ENCODE data around the gene FHOD1. TPM values are rescaled to one million over a fixed set of nuclear protein-coding genes. Genes with fewer than 3 reads are reported as not detected.

The FHOD1 gene
- total and polyA plus RNA-seq, 2 of the 13 experiments (the other 11 are each of a cell fraction or from before 2014, with no cell fraction given) = 20.0 to 20.8 TPM

DNA sequence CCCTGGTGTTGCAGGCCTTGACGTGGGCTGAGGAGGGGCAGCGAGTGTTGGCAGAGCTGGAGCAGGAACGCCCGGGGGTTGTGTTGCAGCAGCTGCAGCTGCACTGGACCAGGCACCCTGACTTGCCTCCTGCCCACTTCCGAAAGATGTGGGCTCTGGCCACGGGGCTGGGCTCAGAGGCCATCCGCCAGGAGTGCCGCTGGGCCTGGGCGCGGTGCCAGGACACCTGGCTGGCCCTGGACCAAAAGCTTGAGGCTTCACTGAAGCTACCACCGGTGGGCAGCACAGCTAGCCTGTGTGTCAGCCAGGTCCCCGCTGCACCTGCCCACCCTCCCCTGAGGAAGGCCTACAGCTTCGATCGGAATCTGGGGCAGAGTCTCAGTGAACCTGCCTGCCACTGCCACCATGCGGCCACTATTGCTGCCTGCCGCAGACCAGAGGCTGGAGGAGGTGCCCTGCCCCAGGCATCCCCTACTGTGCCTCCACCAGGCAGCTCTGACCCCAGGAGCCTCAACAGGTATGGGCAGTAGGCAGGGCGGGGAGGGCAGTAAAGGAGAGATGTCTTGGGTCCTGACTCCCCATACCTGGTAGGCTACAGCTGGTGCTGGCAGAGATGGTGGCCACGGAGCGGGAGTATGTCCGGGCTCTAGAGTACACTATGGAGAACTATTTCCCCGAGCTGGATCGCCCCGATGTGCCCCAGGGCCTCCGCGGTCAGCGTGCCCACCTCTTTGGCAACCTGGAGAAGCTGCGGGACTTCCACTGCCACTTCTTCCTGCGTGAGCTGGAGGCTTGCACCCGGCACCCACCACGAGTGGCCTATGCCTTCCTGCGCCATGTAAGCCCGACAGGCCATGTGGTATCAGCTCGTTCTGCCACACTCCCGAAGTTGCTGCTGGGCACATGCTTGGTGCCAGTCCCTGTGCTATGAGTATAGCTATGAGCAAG is 37.7 kb upstream of the FHOD1 start (continued):
- TF ChIP-seq ZNF746 (CRISPR knock-in tag; IDR thresholded peaks at IDR 0.05) (no peak), ZNF660 (CRISPR knock-in tag; IDR thresholded peaks at IDR 0.05; ENCODE audit: borderline replicate concordance, low read depth) (no peak), ZNF205 (CRISPR knock-in tag; IDR thresholded peaks at IDR 0.05) (no peak), SRSF9 (IDR thresholded peaks at IDR 0.05; ENCODE audit: borderline replicate concordance, insufficient read depth, low read depth, low read length, poor library complexity, severe bottlenecking) (no peak), RAD21 (CRISPR knock-in tag; IDR thresholded peaks at IDR 0.05) (peak; percentile 61), MEIS1 (CRISPR knock-in tag; IDR thresholded peaks at IDR 0.05; ENCODE audit: borderline replicate concordance) (no peak), CEBPG (CRISPR knock-in tag; IDR thresholded peaks at IDR 0.05) (no peak), FOXA3 (CRISPR knock-in tag; IDR thresholded peaks at IDR 0.05) (no peak), THAP11 (CRISPR knock-in tag; IDR thresholded peaks at IDR 0.05) (no peak; the same call in 1 of the 2 replicates), ZNF652 (CRISPR knock-in tag; IDR thresholded peaks at IDR 0.05; ENCODE audit: borderline replicate concordance, low read depth) (no peak), U2AF2 (IDR thresholded peaks at IDR 0.05; ENCODE audit: low read depth, low read length) (no peak), ZNF460 (CRISPR knock-in tag; IDR thresholded peaks at IDR 0.05; ENCODE audit: borderline replicate concordance) (no peak), KLF12 (CRISPR knock-in tag; IDR thresholded peaks at IDR 0.05; ENCODE audit: borderline replicate concordance) (no peak), ZFP90 (CRISPR knock-in tag; IDR thresholded peaks at IDR 0.05; ENCODE audit: borderline replicate concordance) (0 out of 2 replicates have a peak, but pooled peaks have one; percentile 44), MXI1 (IDR thresholded peaks at IDR 0.05; ENCODE audit: borderline replicate concordance, low read depth, low read length) (0 out of 3 replicates have a peak, but pooled peaks have one; percentile 19), HNF4G (IDR thresholded peaks at IDR 0.05; ENCODE audit: borderline replicate concordance, low read depth, low read length) (no peak), HNF4G (CRISPR knock-in tag; IDR thresholded peaks at IDR 0.05; ENCODE audit: borderline replicate concordance, low read depth) (no peak), NFE2L1 (CRISPR knock-in tag; IDR thresholded peaks at IDR 0.05; ENCODE audit: borderline replicate concordance) (no peak), ZNF607 (CRISPR knock-in tag; IDR thresholded peaks at IDR 0.05; ENCODE audit: borderline replicate concordance) (no peak), PPARG (CRISPR knock-in tag; conservative IDR thresholded peaks at IDR 0.05) (no peak), ZKSCAN8 (CRISPR knock-in tag; IDR thresholded peaks at IDR 0.05; ENCODE audit: borderline replicate concordance) (no peak), TEAD2 (CRISPR knock-in tag; IDR thresholded peaks at IDR 0.05) (no peak; the same call in 1 of the 2 replicates)
- TF ChIP-seq, protein P1, sequence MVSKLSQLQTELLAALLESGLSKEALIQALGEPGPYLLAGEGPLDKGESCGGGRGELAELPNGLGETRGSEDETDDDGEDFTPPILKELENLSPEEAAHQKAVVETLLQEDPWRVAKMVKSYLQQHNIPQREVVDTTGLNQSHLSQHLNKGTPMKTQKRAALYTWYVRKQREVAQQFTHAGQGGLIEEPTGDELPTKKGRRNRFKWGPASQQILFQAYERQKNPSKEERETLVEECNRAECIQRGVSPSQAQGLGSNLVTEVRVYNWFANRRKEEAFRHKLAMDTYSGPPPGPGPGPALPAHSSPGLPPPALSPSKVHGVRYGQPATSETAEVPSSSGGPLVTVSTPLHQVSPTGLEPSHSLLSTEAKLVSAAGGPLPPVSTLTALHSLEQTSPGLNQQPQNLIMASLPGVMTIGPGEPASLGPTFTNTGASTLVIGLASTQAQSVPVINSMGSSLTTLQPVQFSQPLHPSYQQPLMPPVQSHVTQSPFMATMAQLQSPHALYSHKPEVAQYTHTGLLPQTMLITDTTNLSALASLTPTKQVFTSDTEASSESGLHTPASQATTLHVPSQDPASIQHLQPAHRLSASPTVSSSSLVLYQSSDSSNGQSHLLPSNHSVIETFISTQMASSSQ (IDR thresholded peaks at IDR 0.05; ENCODE audit: low read depth) = no peak
- TF ChIP-seq, protein P1 (CRISPR knock-in tag; IDR thresholded peaks at IDR 0.05; ENCODE audit: borderline replicate concordance) = 0 out of 2 replicates have a peak, but pooled peaks have one; percentile 31
- TF ChIP-seq, protein P2, sequence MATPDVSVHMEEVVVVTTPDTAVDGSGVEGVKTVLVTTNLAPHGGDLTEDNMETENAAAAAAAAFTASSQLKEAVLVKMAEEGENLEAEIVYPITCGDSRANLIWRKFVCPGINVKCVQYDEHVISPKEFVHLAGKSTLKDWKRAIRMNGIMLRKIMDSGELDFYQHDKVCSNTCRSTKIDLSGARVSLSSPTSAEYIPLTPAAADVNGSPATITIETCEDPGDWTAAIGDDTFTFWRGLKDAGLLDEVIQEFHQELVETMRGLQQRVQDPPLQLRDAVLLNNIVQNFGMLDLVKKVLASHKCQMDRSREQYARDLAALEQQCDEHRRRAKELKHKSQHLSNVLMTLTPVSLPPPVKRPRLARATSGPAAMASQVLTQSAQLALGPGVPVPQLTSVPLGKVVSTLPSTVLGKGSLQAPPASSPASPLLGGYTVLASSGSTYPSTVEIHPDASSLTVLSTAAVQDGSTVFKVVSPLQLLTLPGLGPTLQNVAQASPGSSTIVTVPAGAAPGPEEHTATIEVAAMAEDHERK (CRISPR knock-in tag; IDR thresholded peaks at IDR 0.05; ENCODE audit: low read depth) = no peak
